Mucosa of descending colon (tissue), 3 donors: ENCODE results near the gene IP6K1. TPM values are rescaled to one million over a fixed set of nuclear protein-coding genes. Genes with fewer than 3 reads are reported as not detected.

ENCODE experiments used
- ATAC-seq: fragments of 200-7000 bp; cut with Tn5 transposase; one replicate; pipeline ENCODE4 v1.9.1; 2020; ENCODE audit warnings: mild to moderate bottlenecking, moderate library complexity
- DNase-seq, 3 donors: peaks; one replicate each; pipeline ENCODE4 v3.0.0-alpha.2; 2020
- H3K36me3 ChIP-seq: fragments of 200-600 bp; one replicate; pipeline ENCODE4 v1.8.0; 2021; ENCODE audit warnings: low read depth, mild to moderate bottlenecking
- H3K4me1 ChIP-seq: fragments of 200-600 bp; one replicate; pipeline ENCODE4 v1.8.0; 2021; ENCODE audit warnings: low read depth, mild to moderate bottlenecking
- H3K4me3 ChIP-seq: fragments of 200-600 bp; one replicate; pipeline ENCODE4 v1.8.0; 2021; ENCODE audit warnings: mild to moderate bottlenecking
- H3K9me3 ChIP-seq: fragments of 200-600 bp; one replicate; pipeline ENCODE4 v1.8.0; 2021; ENCODE audit warnings: mild to moderate bottlenecking
- intact Hi-C, 2 donors: fragments of 100-400 bp; cut with DNase I in 1 of 2; cut with micrococcal nuclease in 1 of 2; formaldehyde crosslinking; loops; one replicate each; pipeline versions ENCODE4 v1.11.0 to v1.11.1; 2022; cut with DNase I, micrococcal nuclease
- total RNA-seq, 3 donors: library from RNA; stranded (reverse); fragmentation: NEBNext Ultra II Directional in 2 of 3; extraction: Animal tissue kit (Norgen Biotek cat#: 25700) in 2 of 3; gene quantifications; one replicate each; pipeline versions ENCODE4 v1.2.1 to v1.2.4, GENCODE V29; 2021 to 2023
- TF ChIP-seq, protein P1 (sequence below): fragments of 200-600 bp; IDR thresholded peaks from one replicate; pipeline ENCODE4 v1.8.0; 2022; ENCODE audit warnings: antibody characterized with exemption, mild to moderate bottlenecking
- donor health status: DM: no; HTN: no; CAD: no; lungs with moderate emphysema.
- donor health status: DM: no; HTN: no; CAD: no.
- donor health status: DM: no; HTN: yes; CAD: no.

The IP6K1 gene
- total RNA-seq, 3 donors from 2014 or later: 33.1 to 52.5 (median 39.5) TPM

DNA sequence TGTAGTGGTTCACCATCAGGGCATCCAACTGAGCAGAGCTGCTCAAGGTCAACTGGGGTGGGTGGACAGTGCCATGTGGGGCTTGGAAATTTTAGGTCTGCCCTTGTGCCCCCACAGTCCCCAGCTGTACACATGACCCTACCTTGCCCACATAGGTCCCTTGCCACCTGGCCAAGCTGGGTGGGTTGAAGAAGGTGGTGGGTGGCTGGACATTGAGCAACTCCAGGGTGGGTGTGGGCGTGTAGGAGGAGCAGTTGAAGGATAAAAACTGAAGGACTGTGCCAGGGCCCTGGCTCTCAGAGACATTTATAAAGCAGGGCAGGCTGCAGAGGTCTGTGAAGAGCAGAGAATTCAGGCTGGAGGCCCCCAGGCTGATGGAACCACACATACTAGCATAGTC is 12.8 kb upstream of the IP6K1 start:
- intact Hi-C loops: no loop called here
- no peak for ATAC-seq
- peaks cover 7% of the 10 kb centered on the region for H3K4me1 ChIP-seq
- no peaks in the 10 kb centered on the region for H3K36me3 ChIP-seq
- no peak overlapping the region for H3K4me3 ChIP-seq
- H3K9me3 ChIP-seq: no peaks in the 10 kb centered on the region
- TF ChIP-seq, protein P1, sequence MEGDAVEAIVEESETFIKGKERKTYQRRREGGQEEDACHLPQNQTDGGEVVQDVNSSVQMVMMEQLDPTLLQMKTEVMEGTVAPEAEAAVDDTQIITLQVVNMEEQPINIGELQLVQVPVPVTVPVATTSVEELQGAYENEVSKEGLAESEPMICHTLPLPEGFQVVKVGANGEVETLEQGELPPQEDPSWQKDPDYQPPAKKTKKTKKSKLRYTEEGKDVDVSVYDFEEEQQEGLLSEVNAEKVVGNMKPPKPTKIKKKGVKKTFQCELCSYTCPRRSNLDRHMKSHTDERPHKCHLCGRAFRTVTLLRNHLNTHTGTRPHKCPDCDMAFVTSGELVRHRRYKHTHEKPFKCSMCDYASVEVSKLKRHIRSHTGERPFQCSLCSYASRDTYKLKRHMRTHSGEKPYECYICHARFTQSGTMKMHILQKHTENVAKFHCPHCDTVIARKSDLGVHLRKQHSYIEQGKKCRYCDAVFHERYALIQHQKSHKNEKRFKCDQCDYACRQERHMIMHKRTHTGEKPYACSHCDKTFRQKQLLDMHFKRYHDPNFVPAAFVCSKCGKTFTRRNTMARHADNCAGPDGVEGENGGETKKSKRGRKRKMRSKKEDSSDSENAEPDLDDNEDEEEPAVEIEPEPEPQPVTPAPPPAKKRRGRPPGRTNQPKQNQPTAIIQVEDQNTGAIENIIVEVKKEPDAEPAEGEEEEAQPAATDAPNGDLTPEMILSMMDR: no peak
- peak in 1 of 3 donors; percentile 7 for DNase-seq

DNA sequence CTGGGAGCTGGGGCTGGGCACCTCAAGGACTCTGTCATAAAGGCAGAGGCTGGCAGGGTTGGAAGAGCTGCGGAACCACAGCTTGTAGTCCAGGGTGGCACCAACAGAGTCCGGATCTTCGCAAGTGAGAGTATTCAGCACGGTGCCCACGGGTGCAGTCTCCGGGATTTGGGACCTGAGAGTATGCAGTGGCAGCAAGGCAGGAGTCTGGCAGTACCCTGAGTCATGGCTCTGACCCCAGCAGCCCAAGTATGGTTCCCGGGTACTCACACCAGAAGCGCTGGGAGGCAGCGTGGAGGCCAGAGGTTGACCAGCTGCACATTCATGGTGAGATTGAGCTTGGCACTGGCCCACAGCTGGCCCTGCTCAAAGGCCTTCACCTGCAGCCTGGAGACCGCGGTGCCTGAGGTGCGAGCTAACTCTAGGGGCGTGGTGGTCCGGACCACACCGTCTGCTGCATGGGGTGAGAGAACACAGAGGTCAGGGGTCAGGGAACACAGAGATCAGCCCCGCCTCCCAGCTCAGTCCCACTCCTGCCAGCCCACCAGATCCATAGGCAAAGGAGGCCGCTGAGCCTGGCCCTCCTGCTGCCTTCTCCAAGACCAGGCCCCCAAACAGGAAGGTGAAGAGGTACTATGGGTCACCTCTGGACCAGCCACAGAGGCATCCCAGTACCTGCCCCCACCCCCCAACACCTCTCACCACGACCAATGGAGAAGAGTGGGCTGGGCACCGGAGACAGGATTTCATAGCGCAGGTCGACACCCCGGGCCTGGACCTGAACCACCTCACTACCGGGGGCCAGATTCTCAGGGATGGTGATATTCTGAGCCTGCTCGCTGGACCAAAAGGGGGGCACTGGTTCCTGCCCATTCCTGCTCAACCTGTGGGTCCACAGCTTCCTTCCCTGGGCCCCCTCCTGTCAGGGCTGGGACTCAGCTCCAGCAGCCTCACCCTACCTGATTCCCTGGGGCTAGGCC is 8.9 kb upstream of the IP6K1 start:
- ATAC-seq (no peak), DNase-seq (no peak)
- Histone ChIP-seq H3K36me3 (no peaks in the 10 kb centered on the region), H3K4me1 (no peaks in the 10 kb centered on the region), H3K4me3 (no peak overlapping the region), H3K9me3 (no peaks in the 10 kb centered on the region)
- TF ChIP-seq, protein P1: no peak
- intact Hi-C loops: no loop called here

DNA sequence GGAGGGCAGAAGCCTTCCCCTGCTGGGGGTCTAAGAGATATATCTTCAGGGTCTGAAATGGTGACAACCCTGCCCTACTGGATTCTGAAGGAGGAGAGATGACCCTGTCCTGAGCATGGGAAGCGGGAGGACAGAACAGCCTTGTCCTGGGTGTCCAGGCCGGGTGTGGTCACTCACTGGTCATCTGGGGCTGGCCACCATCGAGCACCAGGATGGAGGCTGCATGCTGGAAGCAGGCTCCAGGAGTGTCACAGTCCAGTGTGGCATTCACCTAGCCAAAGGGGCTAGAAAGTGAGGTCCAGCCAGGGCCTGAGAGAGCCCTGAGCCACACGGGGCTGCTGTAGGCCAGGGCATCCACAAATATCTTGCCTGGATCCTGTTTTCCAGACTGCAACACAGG is 8.1 kb upstream of the IP6K1 start:
- TF ChIP-seq, protein P1: no peak
- Histone ChIP-seq H3K36me3 (no peaks in the 10 kb centered on the region), H3K9me3 (no peaks in the 10 kb centered on the region), H3K4me1 (no peaks in the 10 kb centered on the region), H3K4me3 (no peak overlapping the region)
- intact Hi-C loops: no loop called here
- ATAC-seq: no peak
- DNase-seq: no peak

DNA sequence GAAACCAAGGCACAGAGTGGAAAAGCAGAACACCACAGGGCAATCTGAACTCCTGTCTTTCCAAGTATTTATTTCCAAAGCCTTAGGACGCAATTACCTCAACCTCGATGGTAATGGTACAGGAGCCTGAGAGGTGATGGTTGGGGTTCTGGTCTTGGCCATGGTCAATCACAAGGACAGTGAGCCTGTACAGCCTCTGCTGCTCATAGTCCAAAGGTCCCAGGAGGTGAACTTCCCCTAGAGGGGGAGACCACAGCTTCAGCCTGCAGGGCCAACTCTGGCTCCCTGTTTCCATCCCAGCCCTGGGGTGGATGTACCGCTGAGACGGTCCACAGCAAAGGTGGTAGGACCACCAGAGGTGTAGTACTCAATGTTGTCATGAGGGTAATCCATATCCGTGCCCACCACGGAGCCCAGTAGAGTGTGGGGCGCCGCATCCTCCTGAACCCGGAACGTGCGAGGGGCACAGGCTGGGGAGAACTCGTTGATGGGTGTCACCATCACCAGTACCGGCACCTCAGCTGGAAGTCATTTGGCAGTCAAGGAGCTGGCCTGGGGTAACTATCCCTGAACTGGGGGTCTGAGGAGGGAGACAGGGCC is 7.2 kb upstream of the IP6K1 start:
- DNase-seq: no peak
- ATAC-seq: no peak
- TF ChIP-seq, protein P1: no peak

GRCh38 chr3:49792371-49793150 is 6.2 kb upstream of the IP6K1 start:
- intact Hi-C loops: no loop called here
- ATAC-seq: no peak
- H3K4me1 ChIP-seq: no peaks in the 10 kb centered on the region
- no peak for DNase-seq
- TF ChIP-seq, protein P1: no peak
- H3K36me3 ChIP-seq: no peaks in the 10 kb centered on the region
- no peaks in the 10 kb centered on the region for H3K9me3 ChIP-seq
- H3K4me3 ChIP-seq: no peak overlapping the region

More for the DNA sequence above, 7.2 kb upstream of the IP6K1 start:
- intact Hi-C loops: no loop called here
- Histone ChIP-seq H3K9me3 (no peaks in the 10 kb centered on the region), H3K4me3 (no peak overlapping the region), H3K36me3 (no peaks in the 10 kb centered on the region), H3K4me1 (no peaks in the 10 kb centered on the region)
